Endothelial cell of umbilical vein (primary cell): ENCODE results near the gene PCDHB10. TPM values are rescaled to one million over a fixed set of nuclear protein-coding genes. Genes with fewer than 3 reads are reported as not detected.

ENCODE experiments used
- BruUV-seq: library from RNA; stranded (reverse); fragments of 400-500 nt; replicated peaks from 2 replicates; lab custom pipeline; 2021; lab: Mats Ljungman, UMichigan
- CTCF ChIA-PET: fragments of 300-600, 350-600 bp; sonication (Branson Sonifier 250); formaldehyde crosslinking; loops from one replicate; lab custom pipeline; 2021; ENCODE audit warnings: antibody characterized with exemption, inconsistent platforms; lab: Charles Lee
- POLR2A ChIA-PET: fragments of 300-600, 350-600 bp; sonication (Branson Sonifier 250); formaldehyde crosslinking; loops from one replicate; lab custom pipeline; 2021; ENCODE audit warnings: antibody characterized with exemption, inconsistent platforms; lab: Charles Lee
- DNase-seq: peaks from one replicate; pipeline ENCODE4 v3.0.0-alpha.2; 2011; ENCODE audit warnings: low read depth, low spot score
- FAIRE-seq: peaks from 2 replicates; lab custom pipeline; 2011; peaks lifted over from hg19 to GRCh38; lab: Jason Lieb, UNC
- H2AFZ ChIP-seq: 2 replicates; pipeline ENCODE4 v1.6.0; 2012; ENCODE audit warnings: low read depth, low read length, control low read depth, inconsistent platforms
- H3K27ac ChIP-seq: 2 replicates; pipeline ENCODE4 v1.5.1; 2011; ENCODE audit warnings: low read depth, mild to moderate bottlenecking, control low read depth, low read length, moderate library complexity; ENCODE audit not compliant: insufficient read depth
- H3K27me3 ChIP-seq, 2 experiments: 2 replicates each; pipeline versions ENCODE4 v1.6.0 to v1.6.1; 2011; ENCODE audit warnings: low read length in 2 of 2, mixed read lengths in 1 of 2; ENCODE audit not compliant: control insufficient read depth in 2 of 2, insufficient read depth in 2 of 2
- H3K36me3 ChIP-seq, 2 experiments: 2 replicates in 1 of 2; 3 replicates in 1 of 2; pipeline ENCODE4 v1.5.1; 2011; ENCODE audit warnings: low read length in 2 of 2, mild to moderate bottlenecking in 1 of 2, moderate library complexity in 1 of 2; ENCODE audit not compliant: control insufficient read depth in 2 of 2, insufficient read depth in 2 of 2; ENCODE audit errors: extremely low read depth in 1 of 2
- H3K4me1 ChIP-seq: 3 replicates; pipeline ENCODE4 v1.5.1; 2011; ENCODE audit warnings: mild to moderate bottlenecking, low read length; ENCODE audit not compliant: control insufficient read depth, insufficient read depth; ENCODE audit errors: extremely low read depth
- H3K4me2 ChIP-seq: 2 replicates; pipeline ENCODE4 v1.6.1; 2011; ENCODE audit warnings: low read length, control low read depth, mixed read lengths; ENCODE audit not compliant: insufficient read depth
- H3K4me3 ChIP-seq, 3 experiments: fragments of 200-600 bp in 1 of 3; sonication (generic), shearing (Covaris generic) in 1 of 3; replicated peaks in 1 of 3; 2 replicates each; pipeline ENCODE4 v1.5.1; 2011 to 2016; ENCODE audit warnings: control low read depth in 3 of 3, low read length in 3 of 3, mild to moderate bottlenecking in 2 of 3, inconsistent platforms in 1 of 3, low read depth in 1 of 3, moderate library complexity in 1 of 3; ENCODE audit not compliant: insufficient read depth in 1 of 3
- H3K79me2 ChIP-seq: 2 replicates; pipeline ENCODE4 v1.6.0; 2012; ENCODE audit warnings: low read length, inconsistent platforms; ENCODE audit not compliant: control insufficient read depth, insufficient read depth
- H3K9ac ChIP-seq: replicated peaks from 2 replicates; pipeline ENCODE3; 2011; ENCODE audit warnings: low read length, control low read depth; ENCODE audit not compliant: insufficient read depth; ENCODE audit errors: extremely low read depth
- H3K9me1 ChIP-seq: replicated peaks from 3 replicates; pipeline ENCODE4 v1.6.0; 2011; ENCODE audit warnings: mild to moderate bottlenecking, low read length; ENCODE audit not compliant: control insufficient read depth, insufficient read depth; ENCODE audit errors: extremely low read depth
- H3K9me3 ChIP-seq: replicated peaks from 2 replicates; pipeline ENCODE4 v1.5.1; 2012; ENCODE audit warnings: low read length, inconsistent platforms; ENCODE audit not compliant: control insufficient read depth, insufficient read depth
- H4K20me1 ChIP-seq: replicated peaks from 2 replicates; pipeline ENCODE3; 2011; ENCODE audit warnings: mild to moderate bottlenecking, low read length; ENCODE audit not compliant: control insufficient read depth, insufficient read depth; ENCODE audit errors: extremely low read depth
- EZH2 ChIP-seq: IDR thresholded peaks from 2 replicates; pipeline ENCODE4 v1.6.1; 2012; ENCODE audit warnings: borderline replicate concordance, low read depth, mild to moderate bottlenecking, moderate library complexity, low read length, inconsistent platforms; ENCODE audit not compliant: severe bottlenecking
- FOS ChIP-seq: IDR thresholded peaks from 2 replicates; pipeline ENCODE4 v1.6.1; 2011; ENCODE audit warnings: mild to moderate bottlenecking, low read length, moderate library complexity, borderline replicate concordance; ENCODE audit not compliant: insufficient read depth
- GATA2 ChIP-seq: IDR thresholded peaks from 2 replicates; pipeline ENCODE4 v1.7.0; 2011; ENCODE audit warnings: low read depth, mild to moderate bottlenecking, moderate library complexity, mixed read lengths, low read length; ENCODE audit not compliant: insufficient read length, insufficient read depth
- JUN ChIP-seq: IDR thresholded peaks from 2 replicates; pipeline ENCODE4 v1.6.1; 2011; ENCODE audit warnings: borderline replicate concordance, low read depth; ENCODE audit not compliant: insufficient read length, insufficient read depth
- MYC ChIP-seq: IDR thresholded peaks from one replicate; pipeline ENCODE4 v1.6.1; 2011; ENCODE audit warnings: mild to moderate bottlenecking, low read depth, low read length
- POLR2A ChIP-seq: IDR thresholded peaks from 2 replicates; pipeline ENCODE4 v1.6.1; 2012; ENCODE audit warnings: low read depth, mild to moderate bottlenecking, control low read depth, low read length
- POLR2AphosphoS5 ChIP-seq: IDR thresholded peaks from 2 replicates; pipeline ENCODE4 v1.6.1; 2012; ENCODE audit warnings: low read depth, mild to moderate bottlenecking, control low read depth, low read length, moderate library complexity; ENCODE audit not compliant: insufficient read depth
- dilution Hi-C: fragments of 300-500 bp; cut with MboI; formaldehyde crosslinking; loops from one replicate; pipeline ENCODE4 v1.15.0; 2019; ENCODE audit warnings: low sequenced_read_pairs; ENCODE audit not compliant: extremely low pct_ligation_motif_present
- intact Hi-C: fragments of 100-400 bp; cut with micrococcal nuclease; formaldehyde crosslinking; loops from one replicate; pipeline ENCODE4 v1.10.0; 2022
- polyA plus RNA-seq, 4 experiments: library from polyadenylated mRNA; depleted of rRNA in 3 of 4; stranded (reverse) in 3 of 4; unstranded in 1 of 4; fragments of >200 nt; gene quantifications; 2 replicates each; pipeline versions ENCODE4 v1.2.1 to v1.2.3, GENCODE V29; 2011 to 2012; ENCODE audit warnings: missing spikeins in 1 of 4
- total RNA-seq: library from RNA; stranded (reverse); gene quantifications from 2 replicates; pipeline ENCODE4 v1.2.3, GENCODE V29; 2021
- TF ChIP-seq, protein P1 (sequence below), 2 donors: IDR thresholded peaks; 1 replicate in 1 of 2; 2 replicates in 1 of 2; pipeline ENCODE4 v1.5.1; 2011; ENCODE audit warnings: low read length in 2 of 2, mild to moderate bottlenecking in 2 of 2, moderate library complexity in 2 of 2, control low read depth in 1 of 2, inconsistent platforms in 1 of 2, low read depth in 1 of 2; ENCODE audit not compliant: insufficient read depth in 1 of 2; ENCODE audit errors: extremely low read depth in 1 of 2
- TF ChIP-seq, protein P2 (sequence below): IDR thresholded peaks from 2 replicates; pipeline ENCODE4 v1.6.1; 2011; ENCODE audit not compliant: insufficient read depth, insufficient read length

The PCDHB10 gene
- total and polyA plus RNA-seq, 2 donors (not counting 3 experiments of a cell fraction or from before 2014, with no cell fraction given): 0.51 to 0.62 TPM

DNA sequence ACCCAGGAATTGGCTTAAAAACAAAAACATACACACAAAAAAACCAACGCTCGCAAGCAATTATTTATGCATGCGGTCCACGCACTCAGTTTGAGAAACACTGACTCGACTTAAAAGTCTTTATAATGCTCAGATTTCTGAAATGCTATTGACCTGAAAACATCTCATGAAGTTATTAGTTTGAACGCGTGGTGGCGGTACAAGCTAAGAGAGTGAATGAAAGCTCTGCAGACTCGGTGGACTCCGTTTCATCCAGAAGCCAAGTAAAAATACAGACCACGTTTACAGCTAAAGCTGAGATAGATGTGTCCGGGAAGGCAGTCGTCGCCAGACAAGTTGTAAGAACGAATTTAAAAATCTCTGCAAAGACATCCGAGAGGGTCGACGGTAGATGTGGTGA, 42.3 kb upstream of the PCDHB10 start, which contains the start of gene PCDHB6:
Gene PCDHB6 (plus strand): TSS at position 246 of the 400 bp plus-strand sequence. CDS start 201 bp downstream, outside the sequence.
- ChIA-PET POLR2A (no interaction called here), CTCF (no interaction called here)
- dilution Hi-C loops: no loop called here
- Histone ChIP-seq H3K36me3 (no peaks in the 10 kb centered on the region), H3K4me2 (no peak within 1 kb of the TSS), H4K20me1 (no peaks in the 10 kb centered on the region), H3K9me3 (no peaks in the 10 kb centered on the region), H3K9ac (no peak within 1 kb of the TSS), H3K27ac (no peak within 1 kb of the TSS), H3K4me3 (no peak within 1 kb of the TSS), H2AFZ (no peak within 1 kb of the TSS), H3K9me1 (no peaks in the 10 kb centered on the region), H3K4me1 (no peaks in the 10 kb centered on the region), H3K27me3 (no peaks in the 10 kb centered on the region), H3K79me2 (no peaks in the 10 kb centered on the region)
- DNase-seq (peak; percentile 3), FAIRE-seq (no peak)
- intact Hi-C loops: no loop called here
- BruUV-seq: no TSS peak
- no peak for TF ChIP-seq POLR2AphosphoS5
- TF ChIP-seq, protein P1, sequence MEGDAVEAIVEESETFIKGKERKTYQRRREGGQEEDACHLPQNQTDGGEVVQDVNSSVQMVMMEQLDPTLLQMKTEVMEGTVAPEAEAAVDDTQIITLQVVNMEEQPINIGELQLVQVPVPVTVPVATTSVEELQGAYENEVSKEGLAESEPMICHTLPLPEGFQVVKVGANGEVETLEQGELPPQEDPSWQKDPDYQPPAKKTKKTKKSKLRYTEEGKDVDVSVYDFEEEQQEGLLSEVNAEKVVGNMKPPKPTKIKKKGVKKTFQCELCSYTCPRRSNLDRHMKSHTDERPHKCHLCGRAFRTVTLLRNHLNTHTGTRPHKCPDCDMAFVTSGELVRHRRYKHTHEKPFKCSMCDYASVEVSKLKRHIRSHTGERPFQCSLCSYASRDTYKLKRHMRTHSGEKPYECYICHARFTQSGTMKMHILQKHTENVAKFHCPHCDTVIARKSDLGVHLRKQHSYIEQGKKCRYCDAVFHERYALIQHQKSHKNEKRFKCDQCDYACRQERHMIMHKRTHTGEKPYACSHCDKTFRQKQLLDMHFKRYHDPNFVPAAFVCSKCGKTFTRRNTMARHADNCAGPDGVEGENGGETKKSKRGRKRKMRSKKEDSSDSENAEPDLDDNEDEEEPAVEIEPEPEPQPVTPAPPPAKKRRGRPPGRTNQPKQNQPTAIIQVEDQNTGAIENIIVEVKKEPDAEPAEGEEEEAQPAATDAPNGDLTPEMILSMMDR (IDR thresholded peaks at IDR 0.05; ENCODE audit: extremely low read depth in 1 of 2, insufficient read depth in 1 of 2, low read depth in 1 of 2, low read length in 2 of 2): peak in 1 of 2 donors; percentile 9

DNA sequence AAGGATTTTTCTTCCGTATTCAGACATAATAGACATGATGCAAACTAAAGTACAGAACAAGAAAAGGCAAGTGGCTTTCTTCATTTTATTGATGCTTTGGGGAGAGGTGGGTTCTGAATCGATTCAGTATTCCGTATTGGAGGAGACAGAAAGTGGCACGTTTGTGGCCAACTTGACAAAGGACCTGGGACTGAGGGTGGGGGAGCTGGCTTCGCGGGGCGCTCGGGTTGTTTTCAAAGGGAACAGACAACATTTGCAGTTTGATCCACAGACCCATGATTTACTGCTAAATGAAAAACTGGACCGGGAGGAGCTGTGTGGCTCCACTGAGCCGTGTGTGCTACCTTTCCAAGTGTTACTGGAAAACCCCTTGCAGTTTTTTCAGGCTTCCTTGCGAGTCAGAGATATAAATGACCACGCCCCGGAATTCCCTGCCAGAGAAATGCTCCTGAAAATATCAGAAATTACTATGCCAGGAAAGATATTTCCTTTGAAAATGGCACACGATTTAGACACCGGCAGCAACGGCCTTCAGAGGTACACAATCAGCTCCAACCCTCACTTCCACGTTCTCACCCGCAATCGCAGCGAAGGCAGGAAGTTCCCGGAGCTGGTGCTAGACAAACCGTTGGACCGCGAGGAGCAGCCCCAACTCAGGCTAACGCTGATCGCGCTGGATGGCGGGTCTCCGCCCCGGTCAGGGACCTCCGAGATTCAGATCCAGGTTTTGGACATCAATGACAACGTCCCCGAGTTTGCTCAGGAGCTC, 41.7 kb upstream of the PCDHB10 start:
- POLR2A ChIA-PET: no interaction called here
- H3K27ac ChIP-seq: no peak overlapping the region
- H3K4me2 ChIP-seq: no peak overlapping the region
- H3K27me3 ChIP-seq: no peaks in the 10 kb centered on the region
- H4K20me1 ChIP-seq: no peaks in the 10 kb centered on the region
- H3K4me1 ChIP-seq: no peaks in the 10 kb centered on the region
- H3K4me3 ChIP-seq: no peak overlapping the region
- H3K9me3 ChIP-seq: no peaks in the 10 kb centered on the region
- FAIRE-seq: no peak
- no peak for DNase-seq
- CTCF ChIA-PET: no interaction called here
- dilution Hi-C loops: no loop called here
- no peaks in the 10 kb centered on the region for H3K9me1 ChIP-seq
- TF ChIP-seq JUN: no peak
- no peak for TF ChIP-seq GATA2
- no peak for TF ChIP-seq EZH2
- TF ChIP-seq, protein P1 (IDR thresholded peaks at IDR 0.05; ENCODE audit: extremely low read depth in 1 of 2, insufficient read depth in 1 of 2, low read depth in 1 of 2, low read length in 2 of 2): no peak
- TF ChIP-seq, protein P2, sequence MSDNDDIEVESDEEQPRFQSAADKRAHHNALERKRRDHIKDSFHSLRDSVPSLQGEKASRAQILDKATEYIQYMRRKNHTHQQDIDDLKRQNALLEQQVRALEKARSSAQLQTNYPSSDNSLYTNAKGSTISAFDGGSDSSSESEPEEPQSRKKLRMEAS: no peak
- TF ChIP-seq POLR2A: no peak
- TF ChIP-seq FOS: no peak
- no peak for TF ChIP-seq POLR2AphosphoS5
- TF ChIP-seq MYC: no peak
- H2AFZ ChIP-seq: no peak overlapping the region
- H3K79me2 ChIP-seq: no peaks in the 10 kb centered on the region
- intact Hi-C loops: no loop called here
- no peaks in the 10 kb centered on the region for H3K36me3 ChIP-seq
- no TSS peak for BruUV-seq
- H3K9ac ChIP-seq: no peak overlapping the region
